Mesothelial cell of epicardium (in vitro differentiated cells): ENCODE results near the gene C19orf25. TPM values are rescaled to one million over a fixed set of nuclear protein-coding genes. Genes with fewer than 3 reads are reported as not detected.
A peak's percentile ranks its signal among the peaks of the same experiment; 100 is the strongest.

Experiments
- DNase-seq, 2 experiments: peaks; one replicate each; pipeline ENCODE4 v3.0.0; 2021; ENCODE audit warnings: low spot score in 2 of 2; ENCODE audit not compliant: unreplicated experiment in 2 of 2
- H3K27ac Mint-ChIP-seq: 2 replicates; pipeline ENCODE4 v1.8.0; 2021; ENCODE audit warnings: mixed read lengths
- H3K27me3 Mint-ChIP-seq: 2 replicates; pipeline ENCODE4 v1.8.0; 2021; ENCODE audit warnings: low read depth, mixed read lengths
- H3K36me3 Mint-ChIP-seq: 2 replicates; pipeline ENCODE4 v1.8.0; 2021; ENCODE audit warnings: mixed read lengths
- H3K4me1 Mint-ChIP-seq: 2 replicates; pipeline ENCODE4 v1.8.0; 2021; ENCODE audit warnings: mixed read lengths
- H3K4me3 Mint-ChIP-seq: 2 replicates; pipeline ENCODE4 v1.8.0; 2021; ENCODE audit warnings: mild to moderate bottlenecking, moderate library complexity, mixed read lengths
- H3K9me3 Mint-ChIP-seq: 2 replicates; pipeline ENCODE4 v1.8.0; 2021; ENCODE audit warnings: mixed read lengths
- total RNA-seq: library from RNA; stranded (reverse); gene quantifications from 3 replicates; pipeline ENCODE4 v1.2.1, GENCODE V29; 2021
- TF ChIP-seq, protein P1 (sequence below): fragments of 200-600 bp; sonication (generic); IDR thresholded peaks from one replicate; pipeline ENCODE4 v1.5.0; 2021; ENCODE audit warnings: antibody characterized with exemption; ENCODE audit not compliant: unreplicated experiment

C19orf25 gene
- total RNA-seq, 1 donor from 2014 or later, result 29.4 TPM

DNA sequence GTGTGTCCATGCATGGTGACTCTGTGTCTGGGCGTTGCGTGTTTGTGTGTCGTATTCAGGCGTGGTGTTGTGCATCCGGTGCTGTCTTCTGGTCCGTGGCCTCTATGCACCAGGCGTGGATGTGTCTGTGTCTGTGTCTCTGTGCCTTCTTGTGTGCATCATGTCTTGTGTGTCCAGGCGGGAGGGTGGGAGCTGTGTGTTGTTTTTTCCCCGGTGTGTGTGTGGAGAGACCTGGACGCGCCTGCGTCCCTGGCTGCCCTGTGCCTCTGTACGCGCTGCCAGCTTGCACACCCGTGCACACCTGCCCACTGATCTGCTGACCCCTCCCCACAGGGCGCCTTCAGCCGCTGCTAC, 45.9 kb upstream of the C19orf25 start:
- H3K27ac Mint-ChIP-seq, result no peak overlapping the region
- peak overlapping the region; percentile 56 for H3K4me3 Mint-ChIP-seq

DNA sequence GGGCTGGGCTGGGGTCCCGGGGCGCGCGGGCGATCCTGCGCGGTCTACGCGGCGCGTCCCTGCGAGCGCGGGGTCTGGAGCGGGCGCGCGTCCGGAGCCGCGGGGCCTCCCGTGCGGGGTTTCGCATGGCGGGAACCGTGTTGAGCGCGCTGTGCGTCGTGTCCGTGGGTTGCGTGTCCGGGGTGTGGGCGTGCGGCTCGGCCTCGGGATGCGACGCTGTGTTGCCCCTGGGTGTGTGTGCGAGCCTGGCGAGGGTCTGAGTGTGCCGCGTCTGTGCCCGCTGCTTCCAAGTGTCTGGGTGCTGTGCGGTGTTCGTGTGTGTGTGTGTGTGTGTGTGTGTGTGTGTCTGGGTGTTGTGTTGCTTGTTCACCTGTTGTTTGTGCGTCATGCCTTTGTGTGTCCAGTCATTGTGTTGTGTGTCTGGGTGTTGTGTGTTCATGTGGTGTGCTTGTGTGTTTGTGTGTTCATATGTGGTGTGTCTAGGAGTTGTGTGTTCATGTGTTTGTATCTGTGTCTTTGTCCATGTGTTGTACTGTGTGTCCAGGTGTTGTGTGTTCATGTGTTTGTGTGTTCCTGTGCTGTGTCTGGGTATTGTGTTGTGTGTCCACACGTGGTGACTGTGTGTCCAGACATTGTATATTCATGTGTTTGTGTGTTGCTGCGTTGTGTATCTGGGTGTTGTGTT, 45.4 kb upstream of the C19orf25 start:
- Mint-ChIP-seq H3K27ac (no peak overlapping the region), H3K9me3 (no peaks in the 10 kb centered on the region), H3K27me3 (peaks cover 68% of the 10 kb centered on the region), H3K4me1 (peaks cover 4% of the 10 kb centered on the region), H3K36me3 (no peaks in the 10 kb centered on the region), H3K4me3 (peak overlapping the region; percentile 56)
- DNase-seq, result no peak
- TF ChIP-seq, protein P1, sequence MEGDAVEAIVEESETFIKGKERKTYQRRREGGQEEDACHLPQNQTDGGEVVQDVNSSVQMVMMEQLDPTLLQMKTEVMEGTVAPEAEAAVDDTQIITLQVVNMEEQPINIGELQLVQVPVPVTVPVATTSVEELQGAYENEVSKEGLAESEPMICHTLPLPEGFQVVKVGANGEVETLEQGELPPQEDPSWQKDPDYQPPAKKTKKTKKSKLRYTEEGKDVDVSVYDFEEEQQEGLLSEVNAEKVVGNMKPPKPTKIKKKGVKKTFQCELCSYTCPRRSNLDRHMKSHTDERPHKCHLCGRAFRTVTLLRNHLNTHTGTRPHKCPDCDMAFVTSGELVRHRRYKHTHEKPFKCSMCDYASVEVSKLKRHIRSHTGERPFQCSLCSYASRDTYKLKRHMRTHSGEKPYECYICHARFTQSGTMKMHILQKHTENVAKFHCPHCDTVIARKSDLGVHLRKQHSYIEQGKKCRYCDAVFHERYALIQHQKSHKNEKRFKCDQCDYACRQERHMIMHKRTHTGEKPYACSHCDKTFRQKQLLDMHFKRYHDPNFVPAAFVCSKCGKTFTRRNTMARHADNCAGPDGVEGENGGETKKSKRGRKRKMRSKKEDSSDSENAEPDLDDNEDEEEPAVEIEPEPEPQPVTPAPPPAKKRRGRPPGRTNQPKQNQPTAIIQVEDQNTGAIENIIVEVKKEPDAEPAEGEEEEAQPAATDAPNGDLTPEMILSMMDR, result no peak

More for the DNA sequence above, 45.9 kb upstream of the C19orf25 start:
- TF ChIP-seq, protein P1, result no peak
- peaks cover 69% of the 10 kb centered on the region for H3K27me3 Mint-ChIP-seq
- H3K9me3 Mint-ChIP-seq, result no peaks in the 10 kb centered on the region
- peaks cover 4% of the 10 kb centered on the region for H3K4me1 Mint-ChIP-seq
- no peak for DNase-seq
- H3K36me3 Mint-ChIP-seq, result no peaks in the 10 kb centered on the region

DNA sequence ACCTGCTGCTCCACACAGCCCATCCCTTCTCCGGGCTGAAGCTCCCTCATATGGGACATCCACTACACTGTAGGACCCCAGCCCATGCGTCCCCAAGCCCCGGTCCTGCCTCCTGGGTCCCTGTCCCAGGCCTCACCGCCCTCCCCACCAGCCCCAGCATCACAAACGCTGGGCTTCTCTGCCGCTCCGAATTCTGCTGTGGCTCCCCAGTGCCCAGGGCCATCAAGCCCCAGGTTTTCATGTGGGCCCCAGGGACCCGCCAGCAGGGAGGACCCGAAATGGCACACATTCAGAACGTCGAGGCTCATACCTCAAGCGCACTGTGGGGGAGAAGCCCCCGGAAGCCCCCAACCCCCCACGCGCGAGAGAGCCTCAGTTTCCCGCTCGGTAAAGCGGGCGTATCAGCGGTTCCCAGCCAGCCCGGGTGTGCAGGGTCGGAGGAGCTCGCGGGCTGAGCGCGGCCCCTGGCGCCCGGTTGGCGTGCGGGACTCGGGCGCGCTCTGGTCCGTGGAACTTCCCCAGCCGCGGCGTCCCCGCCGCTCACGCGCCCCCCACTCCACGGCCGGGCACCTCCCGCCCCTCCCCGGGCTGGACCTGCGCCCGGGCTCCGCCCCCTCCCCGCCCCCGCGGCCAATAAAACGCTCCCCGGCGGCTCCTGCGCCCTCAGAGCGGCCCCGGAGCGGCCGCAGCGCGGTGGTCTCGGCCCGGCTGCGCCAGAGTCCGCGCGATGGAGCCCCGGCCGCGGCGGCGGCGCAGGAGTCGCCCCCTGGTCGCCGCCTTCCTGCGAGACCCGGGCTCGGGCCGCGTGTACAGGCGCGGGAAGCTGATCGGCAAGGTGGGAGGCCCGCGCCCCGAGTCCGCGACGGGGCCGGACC, 44.6 kb upstream of the C19orf25 start, which contains the start of gene PLK5:
Gene PLK5, plus strand, starts transcription at position 666 of the 875 bp plus-strand sequence. CDS start 2,920 bp downstream, outside the sequence.
- Mint-ChIP-seq H3K36me3 (no peaks in the 10 kb centered on the region), H3K27me3 (peaks cover 71% of the 10 kb centered on the region), H3K4me3 (peak within 1 kb of the TSS; percentile 56), H3K9me3 (no peaks in the 10 kb centered on the region), H3K27ac (no peak within 1 kb of the TSS), H3K4me1 (peaks cover 4% of the 10 kb centered on the region)
- DNase-seq, result peak in 1 of 2 experiments; percentile 61
- TF ChIP-seq, protein P1, result no peak

DNA sequence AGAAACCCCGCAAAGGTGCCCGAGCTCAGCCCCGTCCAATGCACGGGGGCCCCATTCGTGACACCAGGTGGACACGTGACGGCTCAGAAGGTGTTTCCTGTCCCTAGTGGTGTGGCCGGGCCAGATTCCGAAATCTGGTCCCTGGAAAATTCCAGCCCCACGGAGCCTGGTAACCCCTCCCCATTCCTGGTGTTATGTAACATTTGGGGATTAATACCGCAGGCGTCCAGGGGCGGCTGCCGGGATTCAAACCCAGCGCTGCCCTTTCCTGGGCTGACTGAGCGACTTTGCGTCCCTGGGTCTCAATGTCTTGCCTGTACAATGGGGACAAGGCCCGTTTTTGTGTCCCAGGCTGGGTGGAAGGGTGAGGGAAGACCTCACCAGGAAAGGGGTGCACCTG, 43.8 kb upstream of the C19orf25 start:
- Mint-ChIP-seq H3K27me3 (peaks cover 76% of the 10 kb centered on the region), H3K9me3 (no peaks in the 10 kb centered on the region), H3K36me3 (no peaks in the 10 kb centered on the region), H3K4me3 (no peak overlapping the region), H3K4me1 (peaks cover 4% of the 10 kb centered on the region), H3K27ac (no peak overlapping the region)
- DNase-seq, result no peak
- TF ChIP-seq, protein P1, result no peak

DNA sequence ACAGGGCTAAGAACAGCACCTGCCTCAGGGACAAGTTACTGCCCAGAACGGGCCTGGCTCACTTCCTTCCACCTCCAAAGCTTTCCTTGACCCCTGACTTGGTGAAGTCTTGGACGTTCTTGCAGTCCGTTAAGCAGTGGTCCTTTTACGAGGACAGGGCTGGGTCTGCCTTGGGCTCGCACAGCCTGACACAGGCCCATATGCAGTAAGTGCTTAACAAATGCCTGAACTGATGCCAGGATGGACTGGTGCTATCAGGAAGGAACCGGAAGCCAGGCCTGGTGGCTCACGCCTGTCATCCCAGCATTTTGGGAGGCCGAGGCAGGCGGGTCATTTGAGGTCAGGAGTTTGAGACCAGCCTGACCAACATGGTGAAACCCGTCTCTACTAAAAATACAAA, 43.0 kb upstream of the C19orf25 start:
- peaks cover 70% of the 10 kb centered on the region for H3K27me3 Mint-ChIP-seq
- no peaks in the 10 kb centered on the region for H3K9me3 Mint-ChIP-seq
- TF ChIP-seq, protein P1, result no peak
- H3K4me3 Mint-ChIP-seq, result no peak overlapping the region
- no peak overlapping the region for H3K27ac Mint-ChIP-seq
- DNase-seq, result no peak
- peaks cover 4% of the 10 kb centered on the region for H3K4me1 Mint-ChIP-seq
- no peaks in the 10 kb centered on the region for H3K36me3 Mint-ChIP-seq
